EL (cell line): Measurements from ENCODE around the gene PI4KA.
"Not testable (repeated sequence)": the region's sequence is repeated elsewhere in the genome, so short reads cannot be mapped to it uniquely, and the experiment has no call there.

ENCODE experiments used
- DNase-seq: peaks from one replicate; pipeline ENCODE4 v3.0.0-alpha.2; 2016

Gene PI4KA

GRCh38 chr22:20720692-20721408 lies 137.8 kb downstream of the PI4KA start:
- DNase-seq, result no peak

- not testable (repeated sequence) for DNase-seq
Observed at GRCh38 chr22:20718727-20719126, 139.9 kb downstream of the PI4KA start.

DNA sequence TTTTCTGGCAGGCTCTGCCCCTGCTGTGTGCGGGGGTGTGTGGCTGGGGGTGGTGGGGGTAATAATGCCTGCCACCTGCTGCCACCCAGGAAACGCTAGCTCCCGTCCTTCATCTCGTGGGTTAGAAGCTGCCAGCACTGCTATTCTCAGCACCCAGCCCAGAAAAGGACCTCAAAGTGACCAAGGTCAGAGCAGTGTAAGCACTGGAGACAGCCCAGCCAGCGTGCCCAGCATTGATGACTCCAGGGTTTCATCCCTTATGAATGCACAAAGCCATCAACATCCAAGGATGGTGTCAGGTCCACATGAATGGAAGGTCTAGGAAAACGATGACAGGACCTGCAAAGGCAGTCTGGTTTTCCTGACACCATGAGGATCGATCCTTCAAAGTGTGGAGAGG lies 140.6 kb downstream of the PI4KA start:
- not testable (repeated sequence) for DNase-seq

DNA sequence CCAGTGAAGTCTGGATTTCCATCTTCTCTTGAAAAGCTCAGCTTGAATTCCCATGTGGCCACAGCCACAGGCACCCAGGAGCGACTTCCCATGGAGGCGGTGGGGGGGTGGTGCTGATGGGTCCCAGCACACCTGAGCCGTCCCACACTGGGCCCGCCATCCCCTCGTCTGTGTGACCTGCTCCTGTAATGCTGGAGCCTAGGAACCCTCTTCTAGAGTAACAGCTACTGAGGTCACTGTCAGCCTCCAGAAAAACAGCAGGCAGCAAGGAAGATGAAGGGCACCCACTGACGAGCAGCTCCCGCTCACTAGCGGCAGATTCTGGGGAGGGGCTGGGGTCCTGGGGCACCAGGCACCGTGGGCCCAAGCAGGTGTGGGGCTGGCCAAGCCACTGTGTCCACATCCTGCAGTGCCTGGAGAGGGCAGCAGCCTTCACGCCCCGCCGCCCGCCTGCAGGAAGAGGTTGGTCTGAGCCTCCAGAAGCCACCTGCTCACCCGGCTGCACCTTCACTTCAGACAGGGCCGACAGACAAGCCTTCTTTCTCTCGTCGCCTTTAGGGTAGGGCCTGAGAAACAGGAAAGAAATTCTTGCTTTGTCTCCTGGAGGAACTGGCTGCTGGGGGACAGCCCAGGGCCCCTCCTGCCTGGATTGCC lies 141.3 kb downstream of the PI4KA start:
- not testable (repeated sequence) for DNase-seq

- not testable (repeated sequence) for DNase-seq
Observed at GRCh38 chr22:20713116-20713515, 145.5 kb downstream of the PI4KA start.

DNA sequence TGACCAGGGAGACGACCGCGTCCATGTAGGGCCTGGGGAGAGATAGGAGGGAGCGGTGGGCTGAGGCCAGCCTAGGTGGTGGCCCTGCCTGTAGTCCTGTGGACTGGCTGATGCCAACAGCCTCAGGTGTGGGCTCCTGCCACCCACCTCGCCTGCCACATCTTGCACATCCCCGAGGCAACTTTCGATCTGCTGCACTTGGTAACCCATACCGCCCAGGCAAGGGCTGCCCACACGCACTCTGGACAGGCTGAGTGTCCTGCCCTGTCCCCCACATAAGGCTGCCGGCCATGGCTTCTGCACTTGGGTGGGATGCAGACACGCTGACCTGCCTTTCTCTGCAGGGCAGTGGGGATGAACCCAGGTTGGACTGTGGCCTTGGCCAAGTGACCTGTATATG lies 148.6 kb downstream of the PI4KA start:
- not testable (repeated sequence) for DNase-seq

- not testable (repeated sequence) for DNase-seq
Observed at GRCh38 chr22:20707549-20708118, 151.0 kb downstream of the PI4KA start.

DNA sequence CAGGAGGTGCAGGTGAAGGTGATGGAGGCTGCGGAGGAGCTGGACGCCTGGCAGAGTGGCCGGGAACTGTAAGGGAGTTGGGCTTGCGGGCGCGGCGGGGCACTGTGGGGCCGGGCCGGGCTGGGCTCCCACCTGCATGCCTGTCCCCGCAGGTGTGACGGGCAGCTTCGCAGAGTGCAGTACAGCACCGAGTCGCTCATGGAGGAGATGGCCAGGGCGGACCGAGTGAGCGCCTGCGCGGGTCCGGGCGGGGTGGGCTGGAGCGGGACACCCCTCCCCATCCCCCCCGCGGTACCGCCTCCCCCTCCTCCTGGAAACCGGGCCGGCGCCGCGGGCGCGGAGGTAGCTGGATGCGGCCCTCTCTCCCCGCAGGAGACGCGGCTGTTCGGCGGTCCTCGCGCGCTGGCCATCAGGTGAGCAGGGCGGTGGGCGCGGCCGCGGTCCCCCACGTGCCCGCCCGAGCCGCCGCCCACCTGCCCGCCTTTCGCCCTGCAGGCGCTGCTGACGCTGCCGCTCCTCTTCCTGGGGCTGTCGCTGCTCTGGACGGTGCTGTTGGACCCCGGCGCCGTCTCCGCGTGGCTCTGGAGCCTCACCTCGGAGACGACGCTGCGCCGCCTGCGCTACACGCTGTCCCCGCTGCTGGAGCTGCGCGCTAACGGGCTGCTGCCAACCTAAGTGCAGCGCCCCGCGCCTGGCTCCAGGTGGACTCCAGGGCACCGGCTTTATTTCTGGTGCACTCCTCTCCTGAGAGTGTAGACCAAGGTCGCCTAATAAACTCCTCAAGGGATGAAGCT lies 154.6 kb downstream of the PI4KA start:
- DNase-seq, result not testable (repeated sequence)

DNA sequence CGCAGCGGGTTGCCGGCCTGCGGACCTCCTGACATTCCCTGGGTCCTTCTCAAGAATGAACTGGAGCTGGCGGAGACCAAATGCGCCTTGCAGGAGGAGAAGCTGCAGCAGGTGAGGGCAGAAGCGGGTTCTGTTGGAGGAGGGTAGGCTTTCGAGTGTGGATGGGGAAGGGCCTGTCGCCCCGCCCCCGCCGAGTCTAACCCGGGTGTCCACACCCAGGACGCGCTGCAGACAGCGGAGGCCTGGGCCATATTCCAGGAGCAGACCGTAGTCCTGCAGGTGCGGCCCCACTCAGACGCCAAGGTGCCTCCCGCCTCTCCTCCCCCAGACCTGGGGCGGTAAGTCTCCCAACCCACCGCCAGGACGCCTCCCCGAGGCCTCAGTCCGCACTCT lies 155.2 kb downstream of the PI4KA start:
- DNase-seq, result not testable (repeated sequence)

DNA sequence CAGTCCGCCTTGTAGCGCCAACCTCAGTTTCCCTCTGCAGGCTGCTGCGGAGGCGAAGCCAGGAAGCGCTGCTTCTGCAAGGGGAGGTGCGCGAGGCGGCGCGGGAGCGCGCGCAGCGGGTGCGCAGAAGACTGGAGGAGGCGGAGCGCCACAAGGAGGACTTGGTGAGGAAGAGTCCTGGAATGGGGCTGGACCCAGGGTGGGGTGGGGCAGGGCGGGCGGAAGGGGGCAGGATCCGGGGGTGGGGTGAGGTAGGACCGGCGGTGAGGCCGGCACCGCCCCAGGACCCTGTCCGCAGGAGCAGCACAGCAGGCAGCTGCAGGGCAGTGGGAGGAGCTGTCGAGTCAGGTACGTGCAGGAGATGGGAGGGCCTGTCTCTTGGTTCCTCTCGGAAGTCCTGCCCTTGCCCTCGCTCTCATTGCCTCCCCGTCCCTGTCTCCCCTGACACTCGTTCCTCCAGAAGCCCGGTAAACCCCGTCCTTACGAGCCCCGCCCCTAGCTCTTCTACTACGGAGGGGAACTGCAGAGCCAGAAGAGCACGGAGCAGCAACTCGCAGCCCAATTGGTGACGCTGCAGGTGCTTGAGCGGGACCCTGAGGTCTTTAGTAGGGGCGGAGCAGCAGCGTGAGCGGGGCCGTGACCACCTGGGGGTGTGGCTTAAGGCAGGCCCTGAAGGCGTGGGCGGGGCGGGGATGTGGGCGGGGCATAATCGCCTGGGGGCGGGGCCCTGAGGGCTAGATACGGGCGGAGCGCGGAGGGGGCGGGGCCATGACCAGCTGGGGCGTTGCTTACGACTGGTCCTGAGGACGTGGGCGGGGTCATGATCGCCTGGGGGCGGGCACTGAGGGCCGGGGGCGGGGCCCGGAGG lies 155.8 kb downstream of the PI4KA start:
- DNase-seq, result peak; percentile 90

GRCh38 chr22:20702175-20702545 lies 156.5 kb downstream of the PI4KA start:
- not testable (repeated sequence) for DNase-seq

DNA sequence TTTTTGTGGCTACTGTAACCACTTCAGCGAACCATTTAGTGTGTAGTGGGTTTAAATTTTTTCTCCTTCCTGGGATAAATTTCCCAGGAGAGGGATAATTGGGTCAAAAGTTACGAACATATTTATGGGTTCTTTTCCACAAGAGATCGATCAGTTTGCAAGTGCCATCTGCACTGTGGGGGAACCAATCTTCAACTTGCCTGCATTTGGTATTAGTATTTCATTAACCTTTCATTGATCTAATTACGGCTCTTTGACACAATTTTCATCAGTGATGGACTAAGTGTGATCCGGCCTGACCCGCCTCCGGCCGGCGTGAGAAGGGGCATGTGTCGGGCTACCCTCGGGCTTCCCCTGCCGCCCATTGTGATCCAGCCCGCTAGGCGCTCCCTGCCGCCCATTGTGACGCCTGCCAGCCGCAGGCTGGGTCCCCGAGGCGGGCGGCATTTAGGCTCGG lies 156.9 kb downstream of the PI4KA start:
- DNase-seq, result not testable (repeated sequence)

- DNase-seq, result not testable (repeated sequence)
Observed at GRCh38 chr22:20700347-20700746, 158.3 kb downstream of the PI4KA start.

GRCh38 chr22:20699856-20700255 lies 158.8 kb downstream of the PI4KA start:
- not testable (repeated sequence) for DNase-seq

DNA sequence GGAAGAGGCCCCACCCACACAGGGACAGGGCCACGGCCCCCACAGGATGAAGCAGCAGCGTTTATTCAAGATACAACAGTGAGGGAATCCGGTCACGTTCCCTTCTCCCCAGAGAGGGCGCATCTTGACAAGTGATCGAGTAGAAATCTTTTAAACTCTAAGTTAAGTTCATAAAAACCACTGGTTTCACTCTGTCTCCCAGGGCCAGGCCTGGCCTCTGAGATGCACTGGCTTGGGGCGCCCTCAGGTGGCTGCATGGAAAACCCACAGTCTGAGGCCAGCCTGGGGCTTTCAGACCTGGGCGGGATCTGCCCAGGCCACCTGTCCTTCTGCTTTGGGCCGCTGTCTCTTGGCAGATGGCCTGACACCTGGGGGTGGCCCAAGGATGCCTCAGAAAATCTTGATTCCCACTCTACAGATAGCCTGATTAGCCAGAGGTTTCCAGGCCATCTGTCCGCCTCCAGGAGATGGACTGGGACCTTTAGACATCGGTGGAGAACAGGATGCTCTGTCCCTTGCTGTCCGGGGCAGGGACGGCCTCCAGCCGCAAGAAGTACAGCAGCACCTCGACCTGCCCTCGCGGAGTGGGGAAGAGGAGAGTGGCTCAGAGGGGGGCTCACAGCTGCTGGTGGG lies 161.0 kb downstream of the PI4KA start:
- peak; percentile 76 for DNase-seq

- DNase-seq, result not testable (repeated sequence)
Observed at GRCh38 chr22:20696056-20696455, 162.6 kb downstream of the PI4KA start.

DNA sequence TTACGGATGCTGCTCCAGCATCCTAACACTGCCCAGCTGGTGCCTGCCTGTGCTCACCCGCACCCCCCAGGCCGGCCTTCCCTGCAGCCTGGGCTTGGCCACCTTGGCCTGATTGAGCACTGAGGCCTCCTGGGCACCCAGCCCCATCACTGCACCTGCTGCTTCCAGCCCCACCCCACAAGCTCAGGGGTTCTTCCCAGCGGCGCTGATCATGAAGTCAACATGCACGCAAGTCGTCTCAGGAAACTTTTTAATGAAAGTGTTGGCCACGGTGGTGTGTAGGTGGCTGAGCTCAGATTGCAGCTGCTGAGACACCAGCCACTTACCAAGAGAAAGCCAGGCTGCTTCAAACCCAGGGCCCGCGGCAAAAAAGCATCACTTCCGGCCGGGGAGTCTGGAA lies 163.4 kb downstream of the PI4KA start:
- DNase-seq, result not testable (repeated sequence)

GRCh38 chr22:20694256-20694655 lies 164.4 kb downstream of the PI4KA start:
- not testable (repeated sequence) for DNase-seq

DNA sequence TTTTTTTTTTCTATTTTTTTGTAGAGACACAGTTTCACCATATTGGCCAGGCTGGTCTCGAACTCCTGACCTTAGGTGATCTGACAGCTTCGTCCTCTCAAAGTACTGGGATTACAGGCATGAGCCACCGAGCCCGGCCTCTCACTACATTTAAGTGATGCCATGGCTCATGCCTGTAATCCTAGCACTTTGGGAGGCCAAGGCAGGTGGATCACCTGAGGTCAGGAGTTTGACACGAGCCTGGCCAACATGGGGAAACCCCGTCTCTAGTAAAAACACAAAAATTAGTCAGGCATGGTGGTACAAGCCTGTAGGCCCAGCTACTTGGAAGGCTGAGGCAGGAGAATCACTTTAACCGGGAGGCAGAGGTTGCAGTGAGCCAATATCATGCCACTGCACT lies 165.7 kb downstream of the PI4KA start:
- DNase-seq, result not testable (repeated sequence)

DNA sequence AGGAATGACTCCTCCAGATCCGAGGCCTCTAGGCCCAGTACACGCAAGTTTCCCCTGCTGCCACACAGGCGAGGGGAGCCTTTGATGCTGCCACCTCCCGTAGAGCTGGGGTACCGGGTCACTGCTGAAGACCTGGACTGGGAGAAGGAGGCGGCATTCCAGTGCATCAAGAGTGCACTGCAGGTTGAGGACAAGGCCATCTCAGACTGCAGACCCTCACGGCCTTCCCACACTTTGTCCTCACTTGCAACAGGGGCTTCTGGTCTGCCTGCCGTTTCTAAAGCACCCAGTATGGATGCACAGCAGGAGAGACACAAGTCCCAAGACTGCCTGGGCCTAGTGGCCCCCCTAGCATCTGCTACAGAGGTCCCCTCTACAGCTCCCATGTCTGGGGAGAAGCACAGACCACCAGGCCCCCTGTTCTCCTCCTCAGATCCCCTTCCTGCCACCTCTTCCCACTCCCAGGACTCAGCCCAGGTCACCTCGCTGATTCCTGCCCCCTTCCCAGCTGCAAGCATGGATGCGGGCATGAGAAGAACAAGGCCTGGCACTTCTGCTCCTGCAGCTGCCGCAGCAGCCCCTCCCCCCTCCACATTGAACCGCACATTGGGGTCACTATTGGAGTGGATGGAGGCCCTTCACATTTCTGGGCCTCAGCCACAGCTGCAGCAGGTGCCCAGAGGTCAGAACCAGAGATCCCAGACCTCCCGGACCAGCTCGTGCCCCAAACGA lies 167.9 kb downstream of the PI4KA start:
- DNase-seq, result not testable (repeated sequence)
